T-cell (primary cell): ENCODE measurements around the gene OCA2. TPM values are rescaled to one million over a fixed set of nuclear protein-coding genes. Genes with fewer than 3 reads are reported as not detected.

Experiments used
- ATAC-seq, 4 experiments: fragments of 200-7000 bp in 3 of 4; fragments of 150-1000 bp in 1 of 4; cut with Tn5 transposase; replicated peaks in 1 of 4; 1 replicate in 3 of 4; 2 replicates in 1 of 4; pipeline ENCODE4 v1.10.0; 2021; ENCODE audit warnings: moderate library complexity in 3 of 4, mild to moderate bottlenecking in 2 of 4, moderate number of reproducible peaks in 1 of 4
- CTCF ChIA-PET, 2 donors: fragments of 300-600 bp; sonication (Branson Sonifier 250); formaldehyde crosslinking; loops; one replicate each; lab custom pipeline; 2022; ENCODE audit warnings: antibody characterized with exemption in 2 of 2; lab: Charles Lee
- POLR2A ChIA-PET, 2 donors: fragments of 300-600 bp; sonication (Branson Sonifier 250); formaldehyde crosslinking; loops; one replicate each; lab custom pipeline; 2022; ENCODE audit warnings: antibody characterized with exemption in 2 of 2; lab: Charles Lee
- DNase-seq, 35 experiments: peaks; one replicate each; pipeline versions ENCODE4 v3.0.0 to v3.0.0-alpha.2; 2013 to 2023
- H3K27ac ChIP-seq: one replicate; pipeline ENCODE4 v1.5.1; 2013; ENCODE audit warnings: low read length
- H3K27me3 ChIP-seq, 2 experiments: replicated peaks in 1 of 2; 1 replicate in 1 of 2; 2 replicates in 1 of 2; pipeline versions ENCODE4 v1.6.1 to v1.7.0; 2013; ENCODE audit warnings: low read length in 1 of 2, mixed read lengths in 1 of 2; ENCODE audit not compliant: control insufficient read depth in 2 of 2, insufficient read depth in 2 of 2; ENCODE audit errors: extremely low read depth in 1 of 2
- H3K36me3 ChIP-seq, 2 donors: 1 replicate in 1 of 2; 2 replicates in 1 of 2; pipeline versions ENCODE4 v1.6.1 to v1.7.0; 2013; ENCODE audit warnings: low read length in 1 of 2; ENCODE audit not compliant: control insufficient read depth in 2 of 2, insufficient read depth in 1 of 2; ENCODE audit errors: extremely low read depth in 1 of 2
- H3K4me1 ChIP-seq, 2 experiments: 1 replicate in 1 of 2; 2 replicates in 1 of 2; pipeline versions ENCODE4 v1.6.1 to v1.7.0; 2013; ENCODE audit warnings: low read length in 2 of 2, mixed read lengths in 1 of 2; ENCODE audit not compliant: insufficient read depth in 2 of 2, control insufficient read depth in 1 of 2; ENCODE audit errors: extremely low read depth in 1 of 2
- H3K4me3 ChIP-seq, 2 donors: 1 replicate in 1 of 2; 2 replicates in 1 of 2; pipeline versions ENCODE4 v1.5.1 to v1.7.0; 2013; ENCODE audit warnings: mild to moderate bottlenecking in 2 of 2, low read length in 1 of 2, moderate library complexity in 1 of 2; ENCODE audit not compliant: control insufficient read depth in 1 of 2; ENCODE audit errors: extremely low read depth in 1 of 2
- H3K9me3 ChIP-seq: 2 replicates; pipeline ENCODE4 v1.7.0; 2013
- H3K27ac Mint-ChIP-seq, 2 donors: one replicate each; pipeline ENCODE4 v1.8.0; 2020 to 2021; ENCODE audit warnings: mild to moderate bottlenecking in 2 of 2, mixed read lengths in 2 of 2
- H3K27me3 Mint-ChIP-seq, 2 donors: one replicate each; pipeline ENCODE4 v1.8.0; 2021 to 2022; ENCODE audit warnings: mixed read lengths in 2 of 2
- H3K36me3 Mint-ChIP-seq: one replicate; pipeline ENCODE4 v1.8.0; 2021; ENCODE audit warnings: mixed read lengths
- H3K4me1 Mint-ChIP-seq, 3 donors: one replicate each; pipeline ENCODE4 v1.8.0; 2020 to 2022; ENCODE audit warnings: mixed read lengths in 3 of 3, mild to moderate bottlenecking in 1 of 3
- H3K4me3 Mint-ChIP-seq, 3 donors: one replicate each; pipeline ENCODE4 v1.8.0; 2020 to 2022; ENCODE audit warnings: mild to moderate bottlenecking in 3 of 3, mixed read lengths in 3 of 3, moderate library complexity in 3 of 3
- H3K9me3 Mint-ChIP-seq, 3 donors: one replicate each; pipeline ENCODE4 v1.8.0; 2020 to 2022; ENCODE audit warnings: mixed read lengths in 3 of 3
- whole genome bisulfite sequencing: methylation state at CpG from one replicate; pipeline ENCODE4 v1.1.5; 2013; ENCODE audit warnings: missing lambda C conversion rate; ENCODE audit not compliant: insufficient coverage; 5-methylcytosine and 5-hydroxymethylcytosine counted together
- total RNA-seq, 35 experiments: library from RNA in 6 of 35; stranded (reverse) in 6 of 35; fragments of 120-200 nt in 1 of 35; gene quantifications; one replicate each; pipeline versions ENCODE4 v1.2.1 to v1.2.4 and lab custom pipeline; 2013 to 2026

The OCA2 gene
- total RNA-seq, 5 donors from 2014 or later (not counting 1 experiment from before 2014, with no cell fraction given) = 0.19 to 0.67 TPM; not detected in 3

DNA sequence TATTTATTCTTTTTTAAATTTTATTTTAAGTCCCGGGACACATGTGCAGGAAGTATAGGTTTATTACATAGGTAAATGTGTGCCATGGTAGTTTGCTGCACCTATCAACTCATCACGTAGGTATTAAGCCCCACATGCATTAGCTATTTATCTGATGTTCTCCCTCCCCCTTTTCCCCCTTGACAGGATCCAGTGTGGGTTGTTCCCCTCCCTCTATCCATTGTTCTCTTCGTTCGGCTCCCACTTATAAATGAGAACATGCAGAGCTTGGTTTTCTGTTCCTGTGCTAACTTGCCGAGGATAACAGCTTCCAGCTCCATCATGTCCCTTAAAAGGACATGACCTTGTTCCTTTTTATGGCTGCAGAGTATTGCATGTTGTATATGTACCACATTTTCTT lies 220.3 kb downstream of the OCA2 start:
- H3K9me3 ChIP-seq = no peaks in the 10 kb centered on the region
- no peak overlapping the region for H3K4me3 Mint-ChIP-seq
- ChIA-PET POLR2A (interaction anchor here in 1 of 2 donors (0.5 kb wide), 1 partner anchor 1177 kb away, joined by 3 read pairs; no protein-coding TSS in a partner anchor), CTCF (no interaction called here)
- H3K27me3 ChIP-seq = peaks cover 0 to 5% of the 10 kb centered on the region in 2 experiments
- no peaks in the 10 kb centered on the region for H3K36me3 Mint-ChIP-seq
- no peaks in the 10 kb centered on the region for H3K4me1 ChIP-seq
- no peak for DNase-seq
- H3K27ac Mint-ChIP-seq = no peak overlapping the region
- H3K27ac ChIP-seq = no peak overlapping the region
- no peak overlapping the region for H3K4me3 ChIP-seq
- no peak for ATAC-seq
- H3K9me3 Mint-ChIP-seq = peaks cover 0 to 2% (median 0%) of the 10 kb centered on the region in 3 donors
- no peaks in the 10 kb centered on the region for H3K4me1 Mint-ChIP-seq
- WGBS = 57% methylated on average over 1 of the region's 5 CpGs
- no peaks in the 10 kb centered on the region for H3K27me3 Mint-ChIP-seq
- H3K36me3 ChIP-seq = no peaks in the 10 kb centered on the region

DNA sequence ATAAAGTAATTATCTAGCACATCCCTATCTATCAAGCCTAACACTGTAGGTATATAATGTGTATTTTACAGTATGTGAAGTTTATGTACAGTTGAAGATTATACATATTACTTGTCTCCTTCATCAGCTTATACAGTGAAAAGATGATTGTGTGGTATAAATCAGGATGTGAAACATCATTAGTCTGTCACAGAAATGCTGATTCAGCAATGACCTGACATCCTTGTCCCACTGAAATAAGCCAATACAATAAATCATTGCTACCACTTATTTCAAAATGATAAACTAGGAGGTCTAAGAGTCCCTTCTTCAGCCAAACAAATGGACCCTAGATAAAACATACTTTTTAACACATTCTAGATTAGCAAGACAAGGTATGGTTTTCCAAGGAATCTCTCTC lies 225.3 kb downstream of the OCA2 start:
- Histone ChIP-seq H3K9me3 (no peaks in the 10 kb centered on the region), H3K4me1 (no peaks in the 10 kb centered on the region), H3K27ac (no peak overlapping the region), H3K4me3 (no peak overlapping the region), H3K36me3 (no peaks in the 10 kb centered on the region), H3K27me3 (no peaks in the 10 kb centered on the region)
- ChIA-PET POLR2A (no interaction called here), CTCF (no interaction called here)
- Mint-ChIP-seq H3K4me1 (no peaks in the 10 kb centered on the region), H3K9me3 (peaks cover 0 to 4% (median 0%) of the 10 kb centered on the region in 3 donors), H3K4me3 (no peak overlapping the region), H3K27me3 (no peaks in the 10 kb centered on the region), H3K27ac (no peak overlapping the region), H3K36me3 (no peaks in the 10 kb centered on the region)
- ATAC-seq = no peak
- no peak for DNase-seq

DNA sequence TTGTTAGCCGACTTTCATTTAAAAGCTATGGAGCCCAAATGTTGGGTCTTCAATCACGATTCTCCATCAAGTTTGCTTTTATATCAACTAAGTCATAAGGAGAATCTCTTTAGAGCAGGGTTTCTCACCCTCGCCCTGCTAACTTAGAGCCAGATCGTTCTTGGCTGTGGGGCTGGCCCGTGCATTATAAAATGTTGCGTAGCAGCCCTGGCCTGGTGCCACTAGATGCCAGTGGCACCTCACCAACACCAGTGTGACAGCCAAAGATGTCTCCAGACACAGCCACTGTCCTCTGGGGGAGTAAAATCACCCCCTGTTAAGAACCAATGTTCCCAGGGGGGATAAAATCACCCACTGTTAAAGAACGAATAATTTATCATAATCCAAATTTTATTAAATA lies 226.1 kb downstream of the OCA2 start:
- 100% methylated on average over 1 of the region's 7 CpGs for WGBS
- Histone ChIP-seq H3K4me3 (no peak overlapping the region), H3K4me1 (no peaks in the 10 kb centered on the region), H3K27me3 (no peaks in the 10 kb centered on the region), H3K27ac (no peak overlapping the region), H3K36me3 (no peaks in the 10 kb centered on the region), H3K9me3 (no peaks in the 10 kb centered on the region)
- no peak overlapping the region for H3K4me3 Mint-ChIP-seq
- CTCF ChIA-PET = interaction anchor here in 1 of 2 donors (0.7 kb wide), 1 partner anchor 55 kb away, joined by 4 read pairs; no protein-coding TSS in a partner anchor
- H3K27me3 Mint-ChIP-seq = no peaks in the 10 kb centered on the region
- ATAC-seq = no peak
- POLR2A ChIA-PET = no interaction called here
- no peaks in the 10 kb centered on the region for H3K36me3 Mint-ChIP-seq
- H3K27ac Mint-ChIP-seq = no peak overlapping the region
- no peak for DNase-seq
- H3K4me1 Mint-ChIP-seq = no peaks in the 10 kb centered on the region
- H3K9me3 Mint-ChIP-seq = peaks cover 0 to 4% (median 0%) of the 10 kb centered on the region in 3 donors

DNA sequence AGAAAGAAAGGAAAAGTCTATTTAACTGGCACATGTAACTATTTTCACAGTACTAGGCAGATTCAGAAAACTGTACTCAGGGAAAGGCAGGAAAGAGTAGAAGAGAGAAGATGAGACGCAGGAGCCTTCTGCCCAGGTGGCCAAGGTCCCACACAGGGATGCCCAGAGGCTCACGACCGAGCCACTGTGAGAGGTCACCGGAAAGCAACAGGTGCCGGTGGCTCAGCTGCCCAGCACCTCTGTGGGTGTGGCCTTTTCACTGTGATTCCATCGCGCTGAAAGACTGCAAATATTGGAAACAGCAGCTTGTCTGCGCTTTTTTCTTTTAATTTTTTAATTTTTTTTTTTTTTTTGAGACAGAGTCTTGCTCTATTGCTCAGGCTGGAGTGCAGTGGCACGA lies 226.8 kb downstream of the OCA2 start:
- Mint-ChIP-seq H3K4me1 (no peaks in the 10 kb centered on the region), H3K36me3 (no peaks in the 10 kb centered on the region), H3K4me3 (no peak overlapping the region), H3K27me3 (no peaks in the 10 kb centered on the region), H3K27ac (no peak overlapping the region), H3K9me3 (peaks cover 0 to 4% (median 0%) of the 10 kb centered on the region in 3 donors)
- no peak overlapping the region for H3K27ac ChIP-seq
- 89% methylated on average over 7 of the region's 9 CpGs for WGBS
- no peak for ATAC-seq
- POLR2A ChIA-PET = no interaction called here
- no peak overlapping the region for H3K4me3 ChIP-seq
- CTCF ChIA-PET = interaction anchor here in 1 of 2 donors (0.7 kb wide), 1 partner anchor 56 kb away, joined by 4 read pairs; no protein-coding TSS in a partner anchor
- no peaks in the 10 kb centered on the region for H3K9me3 ChIP-seq
- H3K36me3 ChIP-seq = no peaks in the 10 kb centered on the region
- H3K4me1 ChIP-seq = no peaks in the 10 kb centered on the region
- DNase-seq = no peak
- H3K27me3 ChIP-seq = no peaks in the 10 kb centered on the region

DNA sequence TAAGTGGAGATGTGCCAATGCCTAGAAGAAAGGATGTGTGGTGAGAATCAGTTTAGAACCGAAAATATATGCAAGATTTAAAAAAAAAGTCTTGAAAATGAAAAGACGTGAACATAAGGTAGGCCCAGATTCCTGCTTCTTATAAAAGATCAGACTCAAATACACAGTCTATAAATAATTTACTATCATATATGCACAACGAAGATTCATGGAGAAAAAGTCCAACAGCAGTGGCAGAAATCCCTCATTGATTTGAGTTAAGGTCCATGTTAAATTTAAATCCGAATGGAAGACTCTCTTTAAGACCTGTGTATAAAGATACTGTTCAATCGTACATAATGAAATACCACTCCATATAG lies 227.2 kb downstream of the OCA2 start:
- CTCF ChIA-PET = no interaction called here
- peaks cover 0 to 4% (median 0%) of the 10 kb centered on the region in 3 donors for H3K9me3 Mint-ChIP-seq

DNA sequence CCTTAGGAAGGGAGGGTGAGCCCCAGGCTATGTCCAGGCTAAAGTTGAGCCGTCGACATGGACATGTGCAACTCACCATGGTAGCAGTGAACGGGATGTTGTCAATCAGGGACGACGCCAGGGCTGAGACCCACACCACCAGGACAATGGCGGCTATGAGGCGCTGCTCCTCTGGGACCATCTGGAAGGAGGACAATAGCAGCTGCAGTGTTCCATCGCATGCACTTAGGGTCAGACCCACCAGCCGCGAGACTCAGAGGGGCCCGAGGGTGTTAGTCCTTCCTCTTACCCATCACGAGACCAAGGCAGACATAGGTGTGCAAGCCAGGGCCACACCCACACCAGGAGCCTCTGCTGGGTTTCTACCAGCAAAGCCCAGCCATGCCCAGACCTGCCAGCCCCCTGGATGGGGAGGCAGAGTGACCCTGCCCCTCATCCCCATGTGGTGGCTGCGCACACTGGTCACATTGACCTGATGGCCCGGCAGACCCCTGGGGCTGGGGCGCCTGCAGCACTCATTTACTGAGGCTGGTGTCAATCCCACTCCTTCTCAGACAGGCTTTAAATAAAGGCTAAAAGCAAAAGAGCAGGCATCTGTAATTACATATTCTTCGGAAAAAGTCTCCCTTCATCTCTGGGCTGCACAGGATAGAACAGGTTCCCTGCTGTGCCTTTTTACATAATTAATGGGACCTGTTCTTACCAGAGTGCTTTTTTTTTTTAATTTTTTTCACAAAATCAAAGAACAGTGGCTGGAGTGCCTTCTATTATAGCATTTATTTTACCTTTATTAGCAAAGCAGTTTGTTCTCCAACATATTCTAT lies 227.8 kb downstream of the OCA2 start:
- Mint-ChIP-seq H3K27ac (no peak overlapping the region), H3K36me3 (no peaks in the 10 kb centered on the region), H3K27me3 (no peaks in the 10 kb centered on the region), H3K9me3 (peaks cover 0 to 4% (median 0%) of the 10 kb centered on the region in 3 donors), H3K4me1 (no peaks in the 10 kb centered on the region), H3K4me3 (no peak overlapping the region)
- ChIA-PET POLR2A (no interaction called here), CTCF (no interaction called here)
- WGBS = 79% methylated on average over 12 of the region's 16 CpGs
- Histone ChIP-seq H3K4me3 (no peak overlapping the region), H3K4me1 (no peaks in the 10 kb centered on the region), H3K36me3 (no peaks in the 10 kb centered on the region), H3K27ac (no peak overlapping the region), H3K9me3 (no peaks in the 10 kb centered on the region), H3K27me3 (no peaks in the 10 kb centered on the region)
- DNase-seq (no peak), ATAC-seq (no peak)

More for the DNA sequence above, 227.2 kb downstream of the OCA2 start:
- Mint-ChIP-seq H3K27me3 (no peaks in the 10 kb centered on the region), H3K4me1 (no peaks in the 10 kb centered on the region), H3K4me3 (no peak overlapping the region), H3K36me3 (no peaks in the 10 kb centered on the region), H3K27ac (no peak overlapping the region)
- H3K4me3 ChIP-seq = no peak overlapping the region
- WGBS = no CpG with 5 or more reads among the region's 5 CpGs
- no peak overlapping the region for H3K27ac ChIP-seq
- H3K27me3 ChIP-seq = no peaks in the 10 kb centered on the region
- no peaks in the 10 kb centered on the region for H3K9me3 ChIP-seq
- no peaks in the 10 kb centered on the region for H3K36me3 ChIP-seq
- POLR2A ChIA-PET = no interaction called here
- no peaks in the 10 kb centered on the region for H3K4me1 ChIP-seq
- no peak for ATAC-seq
- no peak for DNase-seq
